Kidney tubule cell (primary cell): ENCODE data around the gene VPS33B.
"Not testable (repeated sequence)": the region's sequence is repeated elsewhere in the genome, so short reads cannot be mapped to it uniquely, and the experiment has no call there.

Source experiments
- DNase-seq: peaks from one replicate; pipeline ENCODE4 v3.0.0-alpha.2; 2018; ENCODE audit warnings: low spot score

VPS33B gene

GRCh38 chr15:91031796-91032195, 9.4 kb upstream of the VPS33B start:
- no peak for DNase-seq

GRCh38 chr15:91027677-91028076, 5.3 kb upstream of the VPS33B start:
- no peak for DNase-seq

GRCh38 chr15:91023720-91024119, 1.3 kb upstream of the VPS33B start:
- no peak for DNase-seq

- no peak for DNase-seq
Observed at GRCh38 chr15:91022832-91023129, 387 bp upstream of the VPS33B start.

- peak; percentile 66 for DNase-seq
Observed at GRCh38 chr15:91021516-91022074, 799 bp downstream of the VPS33B start.

GRCh38 chr15:91018158-91018557, 4.2 kb downstream of the VPS33B start:
- DNase-seq = no peak

- DNase-seq = no peak
Observed at GRCh38 chr15:91017716-91018115, 4.7 kb downstream of the VPS33B start.

- DNase-seq = not testable (repeated sequence)
Observed at GRCh38 chr15:91013701-91014100, 8.7 kb downstream of the VPS33B start.

GRCh38 chr15:91007266-91007665, 15.1 kb downstream of the VPS33B start:
- no peak for DNase-seq

- no peak for DNase-seq
Observed at GRCh38 chr15:91001209-91001608, 21.2 kb downstream of the VPS33B start.

- no peak for DNase-seq
Observed at GRCh38 chr15:90998737-90999136, 23.7 kb downstream of the VPS33B start.

GRCh38 chr15:90994417-90995311, 27.7 kb downstream of the VPS33B start, which contains the start of gene PRC1:
Gene PRC1, minus strand, starts transcription at chr15:90994535. Its CDS starts 118 bp downstream, at chr15:90994417.
- peak; percentile 99 for DNase-seq

- peak; percentile 8 for DNase-seq
Observed at GRCh38 chr15:90994059-90994416, 28.4 kb downstream of the VPS33B start.

GRCh38 chr15:90991587-90992285, 30.7 kb downstream of the VPS33B start:
- DNase-seq = no peak

GRCh38 chr15:90990446-90990845, 31.9 kb downstream of the VPS33B start:
- DNase-seq = no peak

GRCh38 chr15:90989040-90989768, 33.2 kb downstream of the VPS33B start:
- DNase-seq = no peak

- no peak for DNase-seq
Observed at GRCh38 chr15:90988296-90988695, 34.1 kb downstream of the VPS33B start.

- DNase-seq = no peak
Observed at GRCh38 chr15:90987561-90988141, 34.7 kb downstream of the VPS33B start.

- DNase-seq = no peak
Observed at GRCh38 chr15:90986790-90987507, 35.4 kb downstream of the VPS33B start.

GRCh38 chr15:90982135-90982534, 40.3 kb downstream of the VPS33B start:
- DNase-seq = no peak

GRCh38 chr15:90981681-90982080, 40.7 kb downstream of the VPS33B start:
- no peak for DNase-seq
